Measurements from ENCODE around the gene ORAI2.
"Not testable (repeated sequence)": the region's sequence is repeated elsewhere in the genome, so short reads cannot be mapped to it uniquely, and the experiment has no call there.

The ORAI2 gene

DNA sequence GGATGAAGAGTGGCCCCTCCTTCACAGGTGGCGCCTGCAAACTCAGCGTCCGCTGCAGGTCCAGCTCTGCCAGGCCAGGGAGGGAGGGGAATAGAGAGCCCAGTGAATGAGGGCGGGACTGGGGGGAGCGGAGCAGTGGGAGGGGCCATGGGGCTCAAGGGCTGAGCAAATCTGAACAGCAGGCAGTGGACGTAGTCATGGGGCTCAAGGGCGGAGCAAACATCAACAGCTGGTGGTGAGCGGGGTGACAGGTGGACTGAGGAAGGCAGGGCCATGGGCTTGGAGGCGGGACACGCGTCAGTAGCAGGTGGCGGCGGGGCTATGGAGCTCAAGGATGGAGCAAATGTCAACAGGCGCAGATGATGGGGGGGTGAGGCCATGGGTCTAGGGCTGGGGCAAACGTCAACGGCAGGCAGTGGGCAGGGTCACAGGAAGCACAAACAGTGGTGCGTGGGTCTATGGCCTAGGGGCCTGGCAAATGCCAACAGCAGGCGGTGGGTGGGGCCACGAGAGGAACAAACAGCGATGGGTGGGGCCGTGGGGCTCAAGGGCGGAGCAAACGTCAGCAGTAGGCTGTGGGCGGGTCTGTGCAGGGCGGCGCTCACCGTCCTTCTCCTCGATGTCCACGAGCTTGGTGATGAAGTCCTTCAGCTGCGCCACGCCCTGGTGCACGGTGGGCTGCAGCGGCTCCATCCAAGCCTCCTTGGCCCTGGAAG, 60.0 kb downstream of the ORAI2 start:
- DNase-seq (ENCODE audit: low spot score); in situ Hi-C loops (cut with MboI; ENCODE audit: low pct_unique_long_range_greater_than_20kb, low sequenced_read_pairs, unreplicated experiment): not testable (repeated sequence)

DNA sequence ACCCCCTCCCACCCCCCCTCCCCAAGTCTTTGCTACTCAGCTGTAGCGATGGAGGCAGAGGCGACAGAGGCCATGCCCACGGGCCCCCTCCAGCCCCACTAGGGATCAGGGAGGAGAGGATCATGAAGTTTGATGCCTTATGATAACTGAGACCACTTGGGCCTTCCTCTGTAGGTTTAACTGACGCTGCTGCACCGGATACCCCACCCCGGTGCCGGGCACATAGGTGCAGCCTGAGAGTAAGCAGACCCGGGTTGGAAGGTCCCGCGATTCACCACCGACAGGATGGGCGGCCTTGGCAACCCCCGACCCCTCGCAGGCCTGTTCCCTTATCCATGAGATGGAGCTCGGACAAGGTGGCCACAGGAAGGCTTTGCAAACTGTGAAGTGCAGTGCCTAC, 60.7 kb downstream of the ORAI2 start:
- DNase-seq (ENCODE audit: low spot score); in situ Hi-C loops (cut with MboI; ENCODE audit: low pct_unique_long_range_greater_than_20kb, low sequenced_read_pairs, unreplicated experiment): not testable (repeated sequence)

DNA sequence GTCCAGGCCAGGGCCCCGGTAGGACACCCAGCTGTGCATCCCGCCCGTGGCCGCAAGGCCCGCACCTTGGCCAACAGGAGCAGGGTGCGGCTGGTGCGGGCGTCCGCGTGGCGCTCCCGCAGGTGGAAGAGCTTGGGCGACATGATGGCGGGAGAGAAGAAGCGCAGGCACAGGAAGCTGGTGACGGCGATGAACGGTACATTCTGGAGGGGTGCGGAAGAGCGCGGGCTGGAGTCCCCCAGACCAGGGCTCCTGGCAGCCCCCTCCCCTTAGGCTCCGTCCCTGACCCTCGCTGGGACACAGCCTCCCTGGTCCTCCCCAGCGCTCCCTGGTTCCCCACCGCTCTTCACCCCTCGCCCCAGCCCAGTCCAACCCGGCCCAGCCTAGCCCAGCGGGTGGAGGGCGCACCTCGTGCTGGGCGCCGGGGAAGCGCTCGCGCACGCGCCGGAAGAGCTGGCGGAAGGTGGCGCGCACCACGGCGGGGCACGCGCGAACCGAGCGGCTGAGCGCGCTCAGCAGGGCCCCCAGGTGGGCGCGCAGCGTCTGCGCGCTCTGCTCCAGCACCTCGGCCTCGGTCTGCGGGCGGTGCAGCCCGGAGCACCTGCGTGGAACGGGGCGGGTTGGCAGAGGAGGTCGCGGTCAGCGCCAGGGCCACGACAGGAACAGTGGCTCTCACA, 61.2 kb downstream of the ORAI2 start:
- DNase-seq (ENCODE audit: low spot score); in situ Hi-C loops (cut with MboI; ENCODE audit: low pct_unique_long_range_greater_than_20kb, low sequenced_read_pairs, unreplicated experiment): not testable (repeated sequence)

DNA sequence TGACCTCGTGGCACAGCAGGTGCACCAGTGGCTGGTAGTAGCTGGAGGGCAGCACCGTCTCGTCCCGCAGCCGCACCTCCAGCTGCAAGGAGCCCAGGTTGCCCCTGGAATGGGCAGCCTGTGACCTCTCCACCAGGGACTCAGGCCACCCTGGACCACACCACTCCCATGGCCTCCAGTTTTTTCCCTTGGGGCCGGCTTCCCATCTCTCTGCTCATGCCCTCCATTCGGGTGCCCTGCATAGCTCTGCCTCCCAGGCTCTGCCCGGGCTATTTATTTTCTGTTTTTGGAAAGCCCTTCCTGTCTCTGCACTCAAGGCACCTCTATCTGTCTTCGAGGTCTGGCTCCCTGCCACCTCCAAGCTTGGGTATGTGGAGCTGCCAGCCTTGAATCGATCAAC, 63.5 kb downstream of the ORAI2 start:
- DNase-seq (ENCODE audit: low spot score); in situ Hi-C loops (cut with MboI; ENCODE audit: low pct_unique_long_range_greater_than_20kb, low sequenced_read_pairs, unreplicated experiment): not testable (repeated sequence)

DNA sequence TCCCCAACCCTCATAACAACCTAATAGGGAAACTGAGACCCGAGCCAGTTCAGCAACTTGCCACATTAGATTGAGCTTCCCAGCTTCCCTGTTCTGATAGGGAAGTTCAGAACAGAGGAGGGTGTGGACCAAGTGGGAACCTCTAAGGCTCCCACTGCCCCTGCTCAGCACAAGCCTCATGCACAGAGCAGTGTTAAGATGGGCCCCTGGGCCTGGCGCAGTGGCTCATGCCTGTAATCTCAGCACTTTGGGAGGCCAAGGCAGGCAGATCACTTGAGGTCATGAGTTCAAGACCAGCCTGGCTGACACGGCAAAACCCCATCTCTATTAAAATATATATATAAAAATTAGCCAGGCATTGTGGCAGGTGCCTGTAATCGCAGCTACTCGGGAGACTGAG, 63.9 kb downstream of the ORAI2 start:
- DNase-seq (ENCODE audit: low spot score); in situ Hi-C loops (cut with MboI; ENCODE audit: low pct_unique_long_range_greater_than_20kb, low sequenced_read_pairs, unreplicated experiment): not testable (repeated sequence)

DNA sequence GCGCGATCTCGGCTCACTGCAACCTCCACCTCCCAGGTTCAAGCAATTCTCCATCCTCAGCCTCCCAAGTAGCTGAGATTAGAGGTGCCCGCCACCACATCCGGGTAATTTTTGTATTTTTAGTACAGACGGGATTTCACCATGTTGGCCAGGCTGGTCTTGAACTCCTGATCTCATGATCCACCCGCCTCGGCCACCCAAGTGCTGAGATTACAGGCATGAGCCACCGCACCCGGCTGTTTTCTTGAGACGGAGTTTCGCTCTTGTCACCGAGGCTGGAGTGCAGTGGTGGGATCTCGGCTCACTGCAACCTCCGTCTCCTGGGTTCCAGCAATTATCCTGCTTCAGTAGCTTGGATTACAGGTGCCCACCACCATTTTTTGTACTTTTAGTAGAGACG, 64.9 kb downstream of the ORAI2 start:
- DNase-seq (ENCODE audit: low spot score); in situ Hi-C loops (cut with MboI; ENCODE audit: low pct_unique_long_range_greater_than_20kb, low sequenced_read_pairs, unreplicated experiment): not testable (repeated sequence)

DNA sequence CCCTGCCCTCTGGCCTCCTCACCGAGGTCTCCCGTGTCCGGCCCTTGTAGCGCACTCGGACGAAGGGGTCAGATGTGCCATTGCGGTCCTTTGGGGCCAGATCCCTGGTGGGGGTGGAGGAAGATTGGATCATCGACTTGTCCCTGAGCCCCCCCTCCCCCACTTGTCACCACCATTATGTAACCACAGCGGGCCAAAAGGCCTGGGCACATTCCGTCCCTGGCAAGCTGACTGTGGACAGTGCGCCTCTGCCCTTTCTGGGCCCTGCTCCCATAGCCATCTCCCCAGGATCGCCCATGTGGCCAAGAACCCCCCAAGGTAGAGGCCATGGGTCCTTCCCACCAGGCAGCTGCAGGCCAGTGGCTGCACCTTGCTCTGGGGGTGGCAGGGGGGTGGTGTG, 69.8 kb downstream of the ORAI2 start:
- DNase-seq (ENCODE audit: low spot score); in situ Hi-C loops (cut with MboI; ENCODE audit: low pct_unique_long_range_greater_than_20kb, low sequenced_read_pairs, unreplicated experiment): not testable (repeated sequence)

DNA sequence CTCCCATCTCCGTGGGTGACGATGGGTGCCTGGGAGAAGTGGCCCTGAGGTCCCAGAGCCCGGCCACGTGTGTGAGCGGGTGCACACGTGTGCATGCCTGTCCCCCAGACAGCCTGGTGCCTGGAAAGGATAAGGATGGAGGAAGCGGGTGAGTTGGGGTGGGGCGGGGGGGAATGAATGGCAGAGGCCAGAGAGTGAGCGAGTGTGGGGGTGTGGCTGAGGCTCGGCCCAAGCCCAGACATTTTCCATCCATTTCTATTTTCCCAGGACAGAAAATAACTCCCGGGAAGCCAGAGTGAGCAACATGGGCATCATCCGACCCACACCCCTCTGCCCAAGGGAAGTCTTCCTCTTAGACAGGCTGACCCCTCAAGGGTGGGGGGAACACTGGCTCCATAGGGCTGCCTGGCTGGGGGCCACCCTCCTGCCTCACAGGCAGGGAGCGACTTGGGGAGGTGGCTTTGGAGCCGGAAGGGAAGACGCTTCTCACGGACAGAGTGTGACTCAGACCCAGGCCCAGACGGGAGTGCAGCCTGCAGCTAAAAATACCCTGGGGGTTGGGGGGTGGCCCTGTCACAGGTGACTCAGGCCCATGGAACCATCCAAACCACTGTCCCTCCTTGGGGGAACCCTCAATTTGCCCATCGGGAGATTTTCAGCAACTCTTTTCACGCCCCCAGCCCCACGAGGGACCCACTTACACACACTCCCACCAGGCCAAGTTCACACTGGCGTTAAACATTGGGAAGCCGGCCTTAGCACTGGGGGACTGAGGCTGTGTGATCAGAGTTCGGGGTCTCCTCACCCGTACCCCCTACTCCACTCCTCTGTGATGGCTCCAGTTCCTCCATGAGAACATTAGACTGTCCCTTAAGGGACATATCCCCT, 72.2 kb downstream of the ORAI2 start:
- in situ Hi-C loops (cut with MboI; ENCODE audit: low pct_unique_long_range_greater_than_20kb, low sequenced_read_pairs, unreplicated experiment); DNase-seq (ENCODE audit: low spot score): not testable (repeated sequence)
